KOPT-K1 (cell line): ENCODE results near the gene ACP6.
"Not testable (repeated sequence)": the region's sequence is repeated elsewhere in the genome, so short reads cannot be mapped to it uniquely, and the experiment has no call there.

ENCODE experiments used
- H3K27ac ChIP-seq: fragments of 200-600 bp; sonication (generic); 2 replicates; pipeline ENCODE4 v1.5.1; 2016; ENCODE audit warnings: antibody characterized with exemption, mild to moderate bottlenecking, low read depth, low read length; ENCODE audit not compliant: poor library complexity, severe bottlenecking
- H3K36me3 ChIP-seq: fragments of 200-600 bp; sonication (generic); 2 replicates; pipeline ENCODE4 v1.5.1; 2017; ENCODE audit warnings: antibody characterized with exemption, mild to moderate bottlenecking, low read length, moderate library complexity; ENCODE audit not compliant: insufficient read depth
- H3K9me3 ChIP-seq: fragments of 200-600 bp; sonication (generic); 2 replicates; pipeline ENCODE4 v1.5.1; 2017; ENCODE audit warnings: antibody characterized with exemption, low read length, mild to moderate bottlenecking; ENCODE audit not compliant: insufficient read depth, poor library complexity, severe bottlenecking

The ACP6 gene

DNA sequence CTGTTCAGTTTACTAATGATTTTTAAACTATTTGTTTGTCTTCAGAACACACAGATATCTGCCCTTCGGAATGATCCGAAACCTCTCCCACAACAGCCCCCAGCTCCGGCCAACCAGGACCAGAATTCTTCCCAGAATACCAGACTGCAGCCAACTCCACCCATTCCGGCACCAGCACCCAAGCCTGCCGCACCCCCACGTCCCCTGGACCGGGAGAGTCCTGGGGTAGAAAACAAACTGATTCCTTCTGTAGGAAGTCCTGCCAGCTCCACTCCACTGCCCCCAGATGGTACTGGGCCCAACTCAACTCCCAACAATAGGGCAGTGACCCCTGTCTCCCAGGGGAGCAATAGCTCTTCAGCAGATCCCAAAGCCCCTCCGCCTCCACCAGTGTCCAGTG lies 51.6 kb downstream of the ACP6 start:
- Histone ChIP-seq H3K27ac (peak overlapping the region; percentile 74), H3K9me3 (no peaks in the 10 kb centered on the region), H3K36me3 (peaks cover 89% of the 10 kb centered on the region)

DNA sequence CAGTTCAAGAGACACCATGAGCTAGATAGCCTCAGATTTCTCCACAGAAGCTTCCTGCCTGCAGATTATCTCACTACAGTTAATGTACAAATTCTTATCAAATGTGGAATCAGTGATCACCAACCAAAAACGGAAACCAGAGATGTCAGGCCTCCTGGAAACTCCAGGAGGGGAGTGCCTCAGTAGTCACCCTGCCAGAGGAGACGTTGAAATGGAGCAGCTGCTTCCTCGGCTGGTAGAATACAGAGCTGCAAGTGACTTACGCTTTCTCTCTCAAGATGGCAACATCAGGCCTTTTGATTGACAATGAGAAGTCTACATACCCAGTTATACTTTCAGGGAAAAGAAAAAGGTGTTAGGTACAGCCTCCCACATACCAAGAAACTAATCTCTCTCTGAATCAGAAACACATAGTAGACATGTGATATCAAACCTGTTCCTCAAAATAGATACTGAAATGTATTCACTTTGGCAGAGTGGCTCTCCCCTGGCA lies 52.2 kb downstream of the ACP6 start:
- peak overlapping the region; percentile 74 for H3K27ac ChIP-seq
- peaks cover 89% of the 10 kb centered on the region for H3K36me3 ChIP-seq
- H3K9me3 ChIP-seq = no peaks in the 10 kb centered on the region

DNA sequence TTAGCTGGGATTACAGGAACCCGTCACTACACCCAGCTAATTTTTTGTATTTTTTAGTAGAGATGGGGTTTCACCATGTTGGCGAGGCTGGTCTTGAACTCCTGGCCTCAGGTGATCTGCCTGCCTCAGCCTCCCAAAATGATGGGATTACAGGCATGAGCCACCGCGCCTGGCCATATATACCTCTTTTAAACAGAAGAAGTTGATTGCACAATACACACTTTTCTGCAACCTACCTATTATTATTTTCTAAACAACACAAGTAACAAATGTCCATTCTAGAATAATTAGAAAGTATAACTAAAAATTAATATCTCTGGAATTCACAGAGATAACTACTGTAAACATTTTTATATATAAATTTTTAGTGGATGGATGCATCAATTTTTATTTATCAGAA lies 55.4 kb downstream of the ACP6 start:
- not testable (repeated sequence) for H3K27ac ChIP-seq, H3K9me3 ChIP-seq
- peaks cover 83% of the 10 kb centered on the region for H3K36me3 ChIP-seq

DNA sequence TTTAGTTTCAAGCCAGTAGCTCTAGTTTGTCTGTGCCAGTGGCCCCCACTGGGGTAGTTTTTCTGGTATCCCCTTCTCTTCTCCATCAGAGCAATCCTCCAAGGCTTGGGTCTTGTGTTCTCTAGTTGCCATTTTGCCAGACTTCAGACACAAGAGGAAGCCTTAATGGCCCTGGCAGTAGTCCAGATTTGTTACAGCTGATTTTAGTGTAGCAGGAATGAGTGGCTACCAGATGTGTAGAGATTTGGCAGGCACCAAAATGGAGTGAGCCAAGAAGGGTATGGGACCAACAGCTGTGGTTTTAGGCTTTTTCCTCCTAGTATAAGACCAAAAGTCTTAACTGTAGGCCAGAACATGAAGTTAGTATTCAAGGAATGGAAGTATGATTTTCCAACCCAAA lies 56.8 kb downstream of the ACP6 start:
- Histone ChIP-seq H3K27ac (no peak overlapping the region), H3K9me3 (no peaks in the 10 kb centered on the region), H3K36me3 (peaks cover 78% of the 10 kb centered on the region)

DNA sequence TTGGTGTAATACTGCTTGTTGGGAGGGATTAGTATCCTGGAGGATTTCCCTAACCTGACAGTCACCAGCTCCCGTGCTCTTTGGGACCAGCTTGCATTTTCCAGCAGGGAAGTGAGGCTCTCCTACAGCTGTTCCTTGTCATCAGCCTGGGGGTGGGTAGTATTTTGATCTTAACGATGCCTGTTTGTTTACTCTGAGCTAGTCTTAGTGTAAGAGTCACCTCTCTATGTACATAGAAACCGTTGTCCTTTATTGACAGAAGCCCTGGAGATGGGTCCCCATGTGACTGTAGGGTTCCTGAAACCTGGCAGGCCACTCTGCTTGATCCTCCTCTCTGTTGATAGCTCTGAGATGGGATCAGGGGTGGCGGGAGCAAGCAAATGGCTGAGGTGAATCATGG lies 58.0 kb downstream of the ACP6 start:
- Histone ChIP-seq H3K36me3 (peaks cover 87% of the 10 kb centered on the region), H3K27ac (no peak overlapping the region), H3K9me3 (no peaks in the 10 kb centered on the region)

DNA sequence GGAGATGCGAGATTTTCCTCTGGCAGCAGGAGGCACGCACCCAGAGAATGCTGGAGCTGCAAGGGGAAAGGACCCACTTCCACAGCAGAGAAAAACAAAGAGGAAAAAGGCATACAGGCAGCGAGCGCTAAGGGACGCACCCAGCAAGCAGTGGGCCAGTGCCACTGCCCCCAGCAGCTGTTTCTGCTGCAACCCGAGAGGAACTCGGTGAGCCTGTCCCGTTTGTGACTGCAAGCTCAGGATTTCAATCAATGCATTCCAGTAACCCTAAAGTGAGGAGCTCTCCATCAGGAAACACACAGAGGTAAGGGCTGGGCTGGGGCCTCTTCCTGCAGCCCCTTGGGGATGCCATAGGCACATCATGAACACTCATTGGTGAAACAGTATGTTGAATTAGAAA lies 58.7 kb downstream of the ACP6 start:
- no peaks in the 10 kb centered on the region for H3K9me3 ChIP-seq
- H3K36me3 ChIP-seq = peaks cover 87% of the 10 kb centered on the region
- H3K27ac ChIP-seq = no peak overlapping the region

DNA sequence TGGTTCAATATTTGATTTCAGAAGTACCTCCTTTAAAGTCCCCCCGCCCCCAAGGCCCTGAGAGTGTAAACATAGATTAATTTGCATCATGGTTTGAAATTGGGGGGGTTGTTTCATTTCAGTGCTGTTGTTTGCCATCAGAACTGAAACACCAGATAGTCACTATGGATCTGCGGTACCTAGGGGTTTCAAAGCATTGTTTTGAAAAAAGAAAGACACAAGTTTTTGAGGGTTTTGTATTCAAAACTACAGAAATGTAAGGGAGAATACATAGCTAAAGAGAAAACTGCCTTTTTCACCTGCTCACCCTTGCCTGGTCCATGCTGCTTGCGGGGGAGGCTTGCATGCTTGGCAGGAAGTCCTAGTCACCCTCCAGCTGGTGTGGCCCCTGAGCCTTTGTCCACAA lies 59.3 kb downstream of the ACP6 start:
- H3K36me3 ChIP-seq = peaks cover 84% of the 10 kb centered on the region

DNA sequence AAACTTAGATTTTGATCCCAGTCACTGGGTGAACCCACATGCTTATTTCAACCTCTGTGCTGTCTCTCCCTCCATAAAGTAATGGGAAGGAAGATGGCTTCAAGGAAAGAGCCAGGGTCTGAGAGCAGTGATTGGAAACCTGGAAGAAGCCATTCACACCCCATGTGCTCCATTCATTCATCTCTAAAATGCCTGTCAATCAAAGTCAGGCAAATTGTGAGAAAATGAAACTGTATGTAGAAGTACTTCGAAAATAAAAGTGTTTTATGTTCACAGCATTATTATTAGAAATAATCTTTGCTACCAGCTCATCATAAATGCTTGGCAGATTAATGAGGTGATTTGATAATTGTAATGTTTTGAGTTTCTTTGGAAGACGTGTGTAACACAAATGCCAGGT lies 61.0 kb downstream of the ACP6 start:
- Histone ChIP-seq H3K36me3 (peaks cover 80% of the 10 kb centered on the region), H3K27ac (no peak overlapping the region)

More for the DNA sequence above, 59.3 kb downstream of the ACP6 start:
- Histone ChIP-seq H3K9me3 (no peaks in the 10 kb centered on the region), H3K27ac (no peak overlapping the region)

DNA sequence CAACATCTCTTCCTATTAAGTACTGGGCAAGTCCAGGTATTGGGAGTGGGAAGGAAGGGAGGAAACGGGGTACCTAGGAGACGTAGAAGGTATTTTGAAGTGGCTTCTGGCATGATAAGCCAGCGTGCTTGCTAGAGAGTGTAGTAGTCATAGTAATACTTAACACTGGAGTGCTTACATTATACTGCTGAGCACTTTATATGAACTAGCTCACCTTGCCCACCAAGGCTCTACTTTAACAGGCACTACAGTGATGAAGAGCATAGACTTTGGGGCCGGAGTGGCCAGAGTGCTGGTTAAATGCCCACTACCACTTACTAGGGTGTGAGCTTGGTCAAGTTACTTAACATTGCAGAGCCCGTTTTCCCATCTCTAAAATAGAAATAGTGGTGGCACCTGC lies 61.7 kb downstream of the ACP6 start:
- Histone ChIP-seq H3K9me3 (no peaks in the 10 kb centered on the region), H3K27ac (no peak overlapping the region), H3K36me3 (peaks cover 72% of the 10 kb centered on the region)

More for the DNA sequence above, 61.0 kb downstream of the ACP6 start:
- no peaks in the 10 kb centered on the region for H3K9me3 ChIP-seq

DNA sequence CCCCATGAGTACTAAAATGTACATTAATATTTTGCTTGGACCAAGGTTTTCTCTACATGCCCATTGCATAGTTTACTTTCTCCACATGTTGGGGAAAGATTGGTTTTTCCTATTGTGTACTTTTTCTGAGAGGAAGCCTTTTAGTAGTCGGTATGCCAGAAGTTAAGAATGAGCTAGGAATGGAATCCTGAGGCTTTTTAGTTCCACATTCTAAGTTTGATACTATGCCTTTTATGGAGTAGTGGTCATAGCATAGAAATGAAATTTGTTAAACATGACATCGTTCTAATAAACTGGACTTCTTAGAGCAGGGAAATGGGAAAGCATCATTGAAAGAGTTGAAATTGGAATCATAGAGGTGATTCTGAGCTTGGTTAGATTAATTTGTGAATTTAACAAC lies 64.7 kb downstream of the ACP6 start:
- no peaks in the 10 kb centered on the region for H3K9me3 ChIP-seq
- peaks cover 45% of the 10 kb centered on the region for H3K36me3 ChIP-seq
- H3K27ac ChIP-seq = no peak overlapping the region

DNA sequence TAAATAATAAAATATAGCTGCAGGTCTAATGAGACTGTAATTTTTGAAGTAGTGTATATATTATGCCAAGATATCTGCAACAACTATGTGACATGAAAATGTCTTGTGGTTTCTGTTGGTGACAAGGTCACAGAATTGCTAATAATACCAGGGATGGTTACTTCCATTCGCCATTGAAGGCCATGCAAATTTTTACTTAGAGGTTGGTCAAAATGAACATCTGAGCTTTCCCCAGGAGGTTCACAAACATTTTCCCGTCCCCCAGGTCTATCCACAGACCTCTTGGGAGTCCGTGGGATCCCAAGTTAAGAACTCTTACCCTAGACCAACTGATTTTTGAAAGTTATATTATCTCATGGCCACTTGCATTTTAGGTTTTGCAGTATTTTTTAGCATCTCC lies 66.3 kb downstream of the ACP6 start:
- no peaks in the 10 kb centered on the region for H3K9me3 ChIP-seq
- H3K36me3 ChIP-seq = peaks cover 38% of the 10 kb centered on the region
- no peak overlapping the region for H3K27ac ChIP-seq

DNA sequence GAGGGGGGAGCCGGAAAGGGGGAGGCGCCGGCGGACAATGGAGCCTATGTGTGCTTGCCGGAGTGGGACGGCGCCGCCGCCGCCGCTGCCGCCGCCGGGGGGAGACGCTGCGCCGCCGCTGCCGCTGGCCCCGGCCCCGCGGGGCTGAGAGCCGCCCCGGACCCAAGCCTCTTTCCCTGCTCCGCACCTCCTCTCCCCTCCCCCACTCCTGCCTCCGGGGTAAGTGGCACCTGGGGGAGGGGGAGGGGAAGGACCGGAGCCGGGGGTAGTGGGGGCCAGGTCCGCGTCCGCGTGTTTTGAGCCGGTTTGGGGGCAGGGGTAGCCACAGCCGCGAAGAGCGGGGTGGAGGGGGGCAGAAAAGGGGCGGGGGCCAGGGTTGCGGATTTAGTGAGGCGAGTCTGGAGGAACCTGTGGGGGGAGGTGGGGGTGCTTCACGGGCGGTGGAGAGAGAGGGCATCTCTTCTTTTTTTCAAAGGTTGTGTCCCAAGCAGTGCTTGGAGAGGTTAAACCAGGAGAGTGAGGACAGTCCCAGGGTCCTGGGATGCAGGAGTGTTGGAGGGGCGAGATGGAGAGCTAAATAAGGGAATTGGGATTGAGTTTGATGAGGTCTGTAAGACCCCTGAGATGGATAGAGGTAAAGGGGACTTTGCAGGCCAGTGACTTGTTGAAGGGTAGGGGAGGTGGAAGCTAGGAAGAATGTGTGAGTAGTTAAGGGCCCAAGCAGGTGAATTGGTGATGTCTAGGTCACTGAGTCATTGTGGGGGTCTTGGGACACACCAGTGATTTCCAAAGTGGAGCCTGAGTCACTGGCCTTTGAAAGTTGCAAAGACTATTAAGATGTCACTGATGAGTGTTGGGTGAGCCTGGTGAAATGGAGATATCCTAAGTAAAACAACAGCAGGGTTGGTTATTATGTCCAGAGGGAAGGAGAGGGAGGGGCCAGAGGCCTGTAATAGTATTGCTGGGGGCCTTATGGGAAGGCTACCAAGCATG lies 69.9 kb downstream of the ACP6 start:
- Histone ChIP-seq H3K27ac (peak overlapping the region; percentile 77), H3K36me3 (peaks cover 10% of the 10 kb centered on the region), H3K9me3 (no peaks in the 10 kb centered on the region)

DNA sequence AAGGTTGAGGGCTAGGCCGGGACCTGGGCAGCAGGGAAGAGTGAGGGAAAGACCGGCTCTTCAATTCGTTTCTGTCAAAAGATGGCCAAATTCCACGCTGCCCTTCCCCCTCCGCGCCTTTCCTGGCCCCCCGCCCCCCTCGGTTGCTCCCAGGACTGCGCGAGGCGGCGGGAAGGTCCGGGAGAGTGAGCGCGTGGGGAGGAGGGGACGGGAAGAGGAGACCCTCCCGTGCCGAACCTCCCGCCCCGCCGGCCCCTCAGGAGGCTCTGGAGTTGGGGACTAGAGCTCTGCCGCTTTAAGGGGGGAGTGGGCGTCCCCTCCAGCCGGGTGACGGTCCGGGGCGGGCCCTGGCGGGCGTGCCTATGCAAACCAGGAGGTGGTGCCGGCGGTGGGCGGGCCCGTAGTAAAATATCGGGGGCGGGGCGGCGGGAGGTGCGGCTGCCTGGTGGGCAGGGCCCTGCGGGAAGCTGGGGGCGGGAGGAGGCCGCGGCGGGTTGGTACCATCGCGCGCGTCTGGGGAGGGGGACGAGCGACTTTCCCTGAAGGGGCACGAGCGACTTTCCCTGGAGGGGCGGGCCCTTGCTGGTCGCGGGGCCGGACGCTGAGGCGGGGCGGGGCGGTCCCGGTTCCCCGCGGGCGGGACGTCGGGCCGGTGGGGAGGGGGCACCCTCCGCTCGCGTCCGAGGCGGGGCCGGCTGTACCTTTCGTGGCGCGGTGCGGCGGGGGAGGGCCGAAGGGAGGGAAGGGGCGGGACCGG lies 70.8 kb downstream of the ACP6 start:
- Histone ChIP-seq H3K9me3 (no peaks in the 10 kb centered on the region), H3K36me3 (peaks cover 1% of the 10 kb centered on the region; the same call in 1 of the 2 replicates), H3K27ac (peak overlapping the region; percentile 77)

DNA sequence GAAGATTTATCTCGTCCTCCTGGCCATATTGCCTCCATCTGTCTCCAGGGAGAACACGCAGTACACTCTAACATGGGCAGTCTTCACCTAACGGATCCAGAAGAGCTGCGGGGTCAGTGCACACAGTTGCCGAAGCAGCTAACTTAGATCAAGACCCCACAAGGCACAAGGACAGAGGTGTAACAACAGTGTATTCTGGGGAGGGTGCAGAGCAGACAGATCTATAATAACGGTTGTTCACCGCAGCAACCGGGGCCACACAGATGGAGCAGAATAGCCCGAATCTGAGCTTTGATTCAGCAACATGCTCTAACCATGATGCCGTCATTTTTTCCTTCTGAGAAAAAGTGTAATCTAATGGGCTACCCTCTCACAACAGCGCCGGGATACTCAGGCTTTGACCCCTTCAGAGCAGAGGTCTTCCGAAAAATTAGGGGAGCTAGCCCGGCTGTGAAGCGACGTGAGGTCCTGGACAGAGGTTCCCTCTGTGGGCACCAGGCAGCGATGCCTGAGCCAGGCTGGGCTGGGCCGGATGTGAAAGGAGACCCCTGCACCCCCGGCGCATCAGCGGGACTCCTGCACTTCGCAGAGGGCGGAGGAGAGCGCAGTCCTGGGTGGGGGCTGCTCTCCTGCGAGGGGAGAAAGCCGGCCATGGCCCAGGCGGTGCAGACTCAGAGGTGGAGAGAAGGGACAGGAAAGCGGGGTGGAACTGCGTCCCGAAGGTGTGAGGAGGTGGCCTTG lies 71.5 kb downstream of the ACP6 start:
- Histone ChIP-seq H3K27ac (peak overlapping the region; percentile 77), H3K9me3 (no peaks in the 10 kb centered on the region), H3K36me3 (no peaks in the 10 kb centered on the region)

DNA sequence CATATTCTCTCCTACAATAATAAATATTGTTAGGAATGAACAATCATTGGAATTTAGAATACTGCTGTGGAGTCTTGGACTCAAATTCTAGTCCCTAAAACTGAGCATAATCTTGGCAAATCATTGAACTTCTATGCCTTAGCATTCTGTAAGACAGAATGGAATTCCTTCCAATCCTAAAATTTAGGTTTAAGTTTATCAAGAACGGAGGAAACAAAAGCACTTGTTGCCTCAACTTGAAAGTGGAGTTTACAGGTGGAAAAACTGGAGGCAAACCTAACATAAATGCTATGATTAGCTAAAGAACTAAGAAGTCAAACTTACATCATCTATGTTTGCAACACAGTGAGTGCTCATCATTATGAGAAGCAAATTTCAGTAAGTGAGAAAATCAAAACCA lies 73.3 kb downstream of the ACP6 start:
- H3K27ac ChIP-seq = no peak overlapping the region
- no peaks in the 10 kb centered on the region for H3K9me3 ChIP-seq
- H3K36me3 ChIP-seq = no peaks in the 10 kb centered on the region
